C1 segment of cervical spinal cord (tissue), 14 donors: ENCODE data around the gene MIS12.

Source experiments
- DNase-seq, 14 donors: peaks; one replicate each; lab custom pipeline; 2025; lab: John Stamatoyannopoulos, UW

MIS12 gene

DNA sequence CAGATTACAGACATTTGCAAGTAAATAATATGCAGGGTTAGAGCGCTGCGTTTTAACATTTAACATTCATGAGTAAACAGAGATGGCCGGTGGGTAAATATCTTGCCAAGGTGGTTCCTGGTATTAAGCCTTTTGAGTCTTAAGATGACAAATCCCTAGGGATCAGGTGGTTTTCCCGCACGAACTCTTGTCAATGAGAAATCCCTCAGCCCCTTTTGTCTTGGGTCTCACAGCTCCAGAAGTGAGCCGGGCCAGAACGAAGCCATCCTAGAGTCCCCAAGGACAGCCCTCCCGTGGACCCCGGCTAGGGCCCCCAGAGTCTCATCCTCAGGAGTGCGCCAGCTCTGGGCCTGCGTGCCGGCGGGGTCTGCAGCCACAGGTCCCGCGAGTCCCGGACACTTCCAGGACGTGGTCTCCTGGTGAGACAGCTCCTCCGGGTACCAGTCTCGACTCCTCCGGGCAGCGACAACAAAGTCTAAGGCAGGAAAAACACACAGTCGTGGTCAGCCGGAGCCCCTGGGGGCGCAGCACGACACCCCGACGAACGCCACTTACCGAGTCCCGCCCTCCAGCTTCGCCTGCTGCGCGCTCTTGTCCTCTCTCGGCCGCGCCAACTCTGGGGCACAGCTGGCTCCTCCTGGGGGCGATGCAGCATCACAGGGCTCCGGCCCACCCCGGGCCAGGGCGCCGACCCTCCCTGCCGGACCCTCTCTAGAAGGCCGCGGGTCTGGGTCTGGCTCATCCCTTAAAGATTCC is 13.3 kb downstream of the MIS12 start:
- peak in 8 of 14 donors; percentile 5 to 65 (median 20) for DNase-seq

DNA sequence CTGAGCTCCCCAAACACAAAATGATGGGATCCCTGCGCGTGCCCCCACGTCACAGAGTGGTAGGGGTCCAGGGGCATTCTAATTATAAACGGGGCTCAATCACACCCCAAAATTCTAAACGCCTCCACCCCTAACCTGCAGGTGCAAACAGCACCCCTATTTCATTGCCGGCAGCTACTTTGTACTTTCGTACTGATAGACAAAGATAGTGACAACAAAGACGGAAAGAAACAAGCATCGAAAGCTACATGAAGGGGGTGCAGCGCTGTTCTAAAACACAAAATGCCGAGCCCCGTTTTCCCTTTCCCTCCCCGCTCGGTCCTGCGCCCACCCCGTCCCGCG is 13.9 kb downstream of the MIS12 start:
- peak in 1 of 14 donors; percentile 14 for DNase-seq

DNA sequence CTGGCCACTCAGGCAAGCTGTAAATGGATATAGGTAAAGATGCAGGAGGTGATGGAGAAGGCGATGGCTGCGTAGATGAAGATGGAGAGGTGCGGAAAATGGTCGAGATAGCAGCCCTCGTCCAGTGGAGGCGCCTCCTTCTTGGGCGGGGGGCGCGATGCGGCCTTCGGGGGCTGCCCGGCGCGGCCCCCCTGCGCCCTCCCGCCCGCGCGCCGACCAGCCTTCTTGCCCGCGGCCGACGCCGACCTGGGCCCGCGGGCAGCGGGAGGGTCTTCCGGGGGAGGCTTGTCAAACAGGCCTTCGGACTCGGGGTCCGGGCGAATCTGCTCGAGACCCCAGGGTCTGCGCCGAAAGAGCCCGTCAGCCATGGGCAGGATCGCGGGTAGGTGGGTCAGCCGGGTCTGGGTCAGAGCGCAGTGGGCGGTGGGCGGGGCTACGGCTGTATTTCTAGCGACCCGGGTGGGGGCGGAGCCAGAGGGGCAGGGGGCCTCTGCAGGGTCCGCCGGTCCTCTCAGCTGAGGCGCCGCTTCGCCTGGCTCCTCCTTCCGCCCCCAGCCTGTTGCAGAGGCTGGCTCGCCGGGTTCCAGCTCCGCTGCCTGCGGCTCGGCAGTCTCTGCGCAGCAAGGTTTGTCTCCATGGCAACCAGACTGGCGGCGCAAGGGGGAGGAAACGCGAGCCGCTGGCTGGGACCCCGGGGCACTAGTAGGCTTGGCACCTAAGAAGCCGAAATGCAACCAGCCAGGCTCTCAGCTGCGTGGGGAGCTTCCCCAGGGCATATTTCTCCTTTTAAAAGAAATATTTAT is 14.4 kb downstream of the MIS12 start:
- DNase-seq, result peak in 13 of 14 donors; percentile 12 to 87 (median 76)

DNA sequence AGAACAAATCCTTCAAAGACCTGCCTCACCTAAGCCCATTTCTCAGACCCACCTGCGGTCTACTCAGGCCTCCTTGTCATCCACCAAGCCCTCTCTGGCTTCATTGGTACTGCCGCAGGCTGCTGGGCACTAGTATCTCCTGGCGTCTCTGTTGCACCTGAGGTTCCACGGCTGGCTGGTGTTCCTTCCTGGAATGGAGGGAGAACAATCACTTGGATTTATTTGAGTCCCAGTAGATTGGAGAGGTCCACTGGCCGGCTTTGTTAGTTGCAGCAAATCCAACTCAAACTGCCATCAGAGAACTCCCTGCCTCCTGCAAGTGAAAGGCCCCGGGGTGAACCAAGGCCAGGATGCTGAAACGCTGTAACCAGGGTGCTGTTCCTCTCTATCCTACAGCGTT is 15.3 kb downstream of the MIS12 start:
- peak in 1 of 14 donors; percentile 1 for DNase-seq

- no peak for DNase-seq
These were observed 16.2 kb downstream of the MIS12 start for GRCh38 chr17:5502552-5502951.

GRCh38 chr17:5506307-5506706 is 19.9 kb downstream of the MIS12 start:
- no peak for DNase-seq

DNA sequence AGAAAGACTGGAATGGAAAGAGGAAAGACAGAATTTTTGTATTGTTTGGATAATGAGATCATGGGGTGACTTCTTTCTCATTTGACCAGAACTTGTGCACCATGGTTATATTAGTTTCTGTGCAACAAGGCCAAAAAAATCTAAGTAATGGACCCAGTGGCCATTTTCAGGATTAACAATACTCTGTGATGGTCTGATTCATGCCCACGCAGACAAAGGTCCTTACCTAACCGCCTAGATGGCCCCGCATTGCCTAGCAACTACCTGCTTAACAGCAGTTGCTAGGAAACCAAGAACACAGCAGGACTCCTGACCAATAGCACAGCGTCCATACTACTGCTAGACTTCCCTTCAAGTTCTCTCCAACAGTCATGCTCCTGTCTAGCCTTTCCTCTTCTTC is 22.4 kb downstream of the MIS12 start:
- DNase-seq, result no peak

GRCh38 chr17:5509482-5509881 is 23.1 kb downstream of the MIS12 start:
- no peak for DNase-seq

- no peak for DNase-seq
These were observed 24.4 kb downstream of the MIS12 start for GRCh38 chr17:5510771-5511170.

- DNase-seq, result peak in 2 of 14 donors; percentile 4 to 57
These were observed 25.2 kb downstream of the MIS12 start for GRCh38 chr17:5511401-5512225.

DNA sequence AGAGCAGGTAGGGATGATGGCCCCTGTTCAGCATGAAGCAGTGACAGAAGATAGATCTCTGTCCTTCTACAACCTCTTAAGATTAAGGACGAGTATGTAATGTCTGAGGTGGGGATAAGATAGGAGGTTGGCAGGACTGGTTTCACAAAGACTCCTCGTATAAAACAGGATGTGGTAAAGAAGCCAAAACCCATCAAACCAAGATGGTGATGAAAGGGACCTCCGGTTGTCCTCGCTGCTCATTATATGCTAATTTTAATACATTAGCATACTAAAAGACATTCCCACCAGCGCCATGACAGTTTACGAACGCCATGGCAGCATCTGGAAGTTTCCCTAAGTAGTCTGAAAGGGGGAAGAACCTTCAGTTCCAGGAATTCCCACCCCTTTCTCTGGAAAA is 27.3 kb downstream of the MIS12 start:
- DNase-seq, result no peak

DNA sequence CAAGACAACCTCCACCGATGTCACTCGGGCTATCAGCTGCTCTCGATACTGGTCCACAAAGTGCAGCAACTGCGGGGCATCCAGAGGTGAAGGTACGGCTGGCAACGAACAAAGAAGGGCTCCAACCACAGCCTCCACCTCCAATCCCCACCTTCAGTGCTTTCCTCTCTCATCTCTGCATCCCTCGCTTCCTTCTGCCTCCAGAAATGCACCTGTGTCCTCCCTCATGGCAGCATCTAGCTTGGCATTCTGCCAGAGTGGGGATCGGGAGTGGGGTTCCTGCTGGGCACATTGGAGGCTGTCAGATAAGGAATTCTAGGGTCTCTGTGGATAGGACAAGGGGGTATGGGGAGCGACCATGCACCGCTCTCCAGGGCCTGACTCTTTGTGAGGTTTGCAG is 28.6 kb downstream of the MIS12 start:
- no peak for DNase-seq

GRCh38 chr17:5516060-5516792 is 29.9 kb downstream of the MIS12 start:
- no peak for DNase-seq

DNA sequence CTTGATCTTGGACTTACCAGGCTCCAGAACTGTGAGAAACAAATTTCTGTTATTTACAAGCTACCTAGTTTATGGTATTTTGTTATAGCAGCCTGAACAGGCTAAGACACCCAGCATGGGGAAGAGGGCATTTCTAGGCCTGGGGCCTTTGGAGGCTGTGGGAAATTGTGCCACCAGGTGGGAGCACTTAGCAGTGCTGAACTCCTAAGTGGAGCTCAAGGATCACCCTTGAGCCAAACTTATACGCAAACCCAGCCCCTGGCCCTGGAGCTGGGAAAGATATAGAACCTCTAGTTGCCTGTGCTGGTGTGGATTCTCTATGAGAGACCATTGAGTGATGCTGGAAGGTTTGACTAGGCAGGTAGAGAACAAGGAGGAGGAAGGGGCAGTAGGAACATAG is 36.1 kb downstream of the MIS12 start:
- no peak for DNase-seq

DNA sequence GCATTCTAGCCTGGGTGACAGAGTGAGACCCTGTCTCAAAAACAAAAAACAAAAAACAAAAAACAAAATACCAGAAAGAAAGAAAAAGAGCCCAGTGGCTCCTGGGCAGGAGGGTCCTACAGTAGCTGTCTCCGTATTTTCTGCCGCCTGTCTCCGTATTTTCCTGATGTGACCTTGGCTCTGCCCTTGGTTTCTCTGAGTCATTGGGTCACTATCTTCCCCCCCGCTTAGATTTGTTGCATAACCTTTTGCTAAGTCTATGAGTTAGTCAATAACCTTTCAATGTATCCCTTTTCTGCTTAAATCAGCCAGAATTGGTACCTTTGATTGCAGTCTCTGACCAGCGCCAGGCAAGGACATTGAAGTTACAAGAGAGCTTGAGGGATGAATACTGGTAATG is 36.9 kb downstream of the MIS12 start:
- DNase-seq, result no peak

- peak in 13 of 14 donors; percentile 7 to 93 (median 74) for DNase-seq
These were observed 40.6 kb downstream of the MIS12 start for GRCh38 chr17:5526821-5527598.

- peak in 3 of 14 donors; percentile 4 to 14 (median 6) for DNase-seq
These were observed 41.4 kb downstream of the MIS12 start for GRCh38 chr17:5527601-5528250.

DNA sequence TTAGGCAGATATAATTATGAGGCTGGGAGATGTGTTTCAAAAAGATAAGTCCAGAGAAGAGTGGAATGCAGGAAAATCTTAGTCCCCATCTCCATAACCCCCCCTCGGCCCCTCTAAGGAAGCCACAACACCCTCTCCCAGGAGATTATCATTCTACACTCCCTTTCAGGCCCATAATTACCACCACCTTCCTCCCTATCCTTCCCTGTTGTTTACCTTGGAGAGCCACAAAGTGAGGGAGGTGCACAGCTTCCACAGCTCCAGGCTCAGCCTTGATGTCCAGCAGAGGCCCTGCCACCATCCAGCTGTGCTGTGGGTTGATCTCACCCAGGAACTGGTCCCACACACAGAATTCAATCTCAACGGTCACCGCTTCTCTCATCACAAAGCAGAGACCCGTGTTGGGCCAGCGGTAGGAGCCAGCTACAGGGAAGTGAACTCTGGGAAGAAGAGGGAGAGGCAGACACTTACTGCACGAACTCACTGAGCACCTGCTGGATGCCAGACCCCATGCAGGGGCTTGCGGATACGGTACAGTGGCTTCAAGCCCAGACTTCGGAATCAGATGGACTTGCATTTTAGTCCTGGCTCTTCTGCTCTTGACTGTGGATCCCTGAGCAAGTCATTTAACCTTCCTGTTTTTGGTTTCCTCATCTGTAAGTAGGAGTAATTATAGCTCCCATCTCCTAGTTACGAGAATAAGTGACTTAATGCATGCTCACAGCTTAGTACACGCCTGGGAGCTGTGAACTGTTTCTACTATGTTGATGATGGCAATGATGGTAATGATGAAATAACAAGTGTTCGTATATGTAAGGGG is 44.1 kb downstream of the MIS12 start:
- DNase-seq, result no peak

DNA sequence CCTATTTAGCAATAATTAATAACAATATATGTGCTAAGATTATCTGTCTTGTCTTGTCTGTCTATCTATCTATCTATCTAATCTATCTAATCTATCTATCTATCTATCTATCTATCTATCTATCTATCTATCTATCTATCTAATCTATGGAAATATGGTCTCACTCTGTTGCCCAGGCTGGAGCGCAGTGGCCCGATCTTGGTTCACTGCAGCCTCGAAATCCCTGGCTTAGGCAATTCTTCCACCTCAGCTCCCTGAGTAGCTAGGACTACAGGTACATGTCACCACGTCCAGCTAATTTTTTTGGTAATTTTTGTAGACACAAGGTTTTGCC is 44.7 kb downstream of the MIS12 start:
- DNase-seq, result no peak
